Aorta (tissue), 5 donors: ENCODE data around the gene ARMH4. TPM values are rescaled to one million over a fixed set of nuclear protein-coding genes. Genes with fewer than 3 reads are reported as not detected.

Experiments used
- ATAC-seq: fragments of 200-7000 bp; cut with Tn5 transposase; one replicate; pipeline ENCODE4 v1.9.1; 2022; ENCODE audit warnings: moderate library complexity; ENCODE audit not compliant: low FRiP score
- DNase-seq, 2 donors: peaks; one replicate each; pipeline ENCODE4 v3.0.0-alpha.2; 2020
- H3K27ac ChIP-seq, 2 donors: one replicate each; pipeline ENCODE4 v1.5.1; 2013; ENCODE audit warnings: low read length in 2 of 2, mild to moderate bottlenecking in 2 of 2, moderate library complexity in 2 of 2, control low read depth in 1 of 2, inconsistent platforms in 1 of 2, low read depth in 1 of 2
- H3K27me3 ChIP-seq, 2 donors: one replicate each; pipeline ENCODE4 v1.6.1; 2013; ENCODE audit warnings: control low read depth in 1 of 2, low read length in 1 of 2, mild to moderate bottlenecking in 1 of 2, moderate library complexity in 1 of 2; ENCODE audit not compliant: insufficient read depth in 2 of 2, control insufficient read depth in 1 of 2
- H3K36me3 ChIP-seq, 2 donors: one replicate each; pipeline ENCODE4 v1.6.1; 2013; ENCODE audit warnings: control low read depth in 1 of 2, low read length in 1 of 2, mild to moderate bottlenecking in 1 of 2; ENCODE audit not compliant: insufficient read depth in 2 of 2, control insufficient read depth in 1 of 2
- H3K4me1 ChIP-seq, 2 donors: one replicate each; pipeline ENCODE4 v1.6.1; 2013; ENCODE audit warnings: low read length in 2 of 2, control low read depth in 1 of 2, mild to moderate bottlenecking in 1 of 2, moderate library complexity in 1 of 2; ENCODE audit not compliant: insufficient read depth in 2 of 2, control insufficient read depth in 1 of 2
- H3K4me3 ChIP-seq, 2 donors: one replicate each; pipeline ENCODE4 v1.5.1; 2013; ENCODE audit warnings: low read length in 2 of 2, control low read depth in 1 of 2, mild to moderate bottlenecking in 1 of 2
- H3K9me3 ChIP-seq: one replicate; pipeline ENCODE4 v1.6.1; 2013; ENCODE audit warnings: mild to moderate bottlenecking, low read length; ENCODE audit not compliant: control insufficient read depth
- WGBS, 2 donors: extraction: QIAGEN DNeasy Blood & Tissue Kit; methylation state at CpG; one replicate each; pipeline ENCODE4 v1.1.7; 2013; 5-methylcytosine and 5-hydroxymethylcytosine counted together
- intact Hi-C, 2 donors: fragments of 100-400 bp; cut with DNase I; formaldehyde crosslinking; loops; one replicate each; pipeline versions ENCODE4 v1.14.2 to v1.15.0; 2022
- polyA plus RNA-seq, 2 donors: library from polyadenylated mRNA; stranded (reverse); fragments of 200-250 nt; gene quantifications; one replicate each; pipeline ENCODE4 v1.2.3, GENCODE V29; 2013
- total RNA-seq, 2 donors: library from RNA; stranded (reverse); fragmentation: NEBNext Ultra II Directional; extraction: Animal tissue kit (Norgen Biotek cat#: 25700); gene quantifications; one replicate each; pipeline ENCODE4 v1.2.1, GENCODE V29; 2021
- donor health status: healthy with polysubstance abuse.
- donor health status: Bipolar disorder and iron deficiency.
- donor health status: DM: no; HTN: no; CAD: no.
- donor health status: DM: no; HTN: no; CAD: no.
- donor health status: DM: yes; HTN: yes; CAD: no.

Gene ARMH4
- total and polyA plus RNA-seq, 4 donors, result 0.92 to 14.6 (median 5.1) TPM

GRCh38 chr14:58082011-58082410, 70.0 kb downstream of the ARMH4 start:
- no peak overlapping the region for H3K4me3 ChIP-seq
- intact Hi-C loops, result no loop called here
- DNase-seq (no peak), ATAC-seq (no peak)
- 61 to 77% methylated on average over 2 of the region's 2 CpGs for WGBS, 2 donors
- no peaks in the 10 kb centered on the region for H3K36me3 ChIP-seq
- H3K9me3 ChIP-seq, result no peaks in the 10 kb centered on the region
- no peaks in the 10 kb centered on the region for H3K27me3 ChIP-seq
- peak overlapping the region; percentile 87 to 91 for H3K27ac ChIP-seq
- peaks cover 6% of the 10 kb centered on the region in 2 donors for H3K4me1 ChIP-seq

DNA sequence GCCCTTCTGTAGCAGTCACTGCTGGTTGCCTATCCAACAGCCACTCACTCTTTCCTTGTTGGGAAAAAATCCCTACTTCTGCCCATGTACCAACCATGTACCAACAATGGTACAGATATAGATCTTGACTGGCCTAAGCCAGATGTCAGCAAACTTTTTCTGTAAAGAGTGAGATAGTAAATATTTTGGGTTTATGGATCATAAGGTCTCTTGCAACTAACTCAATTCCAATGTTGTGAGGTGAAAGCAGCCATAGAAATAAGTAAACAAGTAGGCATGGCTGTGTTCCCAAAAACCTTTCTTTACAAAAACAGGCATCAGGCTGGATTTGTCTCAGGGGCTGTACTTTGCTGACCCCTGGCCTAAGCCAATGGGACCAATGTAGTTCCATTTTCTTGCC, 73.5 kb downstream of the ARMH4 start:
- Histone ChIP-seq H3K36me3 (no peaks in the 10 kb centered on the region), H3K27me3 (no peaks in the 10 kb centered on the region), H3K4me3 (no peak overlapping the region), H3K4me1 (peaks cover 6% of the 10 kb centered on the region in 2 donors), H3K9me3 (no peaks in the 10 kb centered on the region), H3K27ac (peak overlapping the region; percentile 16 to 56)
- DNase-seq, result no peak
- ATAC-seq, result no peak
- intact Hi-C loops, result loop anchor here in 1 of 2 donors (10.0 kb wide), 1 partner anchor 104 kb away; no protein-coding TSS in a partner anchor

- ATAC-seq (no peak), DNase-seq (peak in 1 of 2 donors; percentile 49)
- intact Hi-C loops, result loop anchor here in 1 of 2 donors (10.0 kb wide), 1 partner anchor 103 kb away; no protein-coding TSS in a partner anchor
- no peaks in the 10 kb centered on the region for H3K27me3 ChIP-seq
- peaks cover 6% of the 10 kb centered on the region in 2 donors for H3K4me1 ChIP-seq
- H3K9me3 ChIP-seq, result no peaks in the 10 kb centered on the region
- H3K4me3 ChIP-seq, result no peak overlapping the region
- H3K36me3 ChIP-seq, result no peaks in the 10 kb centered on the region
- peak overlapping the region in 1 of 2 donors; percentile 56 for H3K27ac ChIP-seq
Measured at GRCh38 chr14:58078068-58078467, 73.9 kb downstream of the ARMH4 start.

DNA sequence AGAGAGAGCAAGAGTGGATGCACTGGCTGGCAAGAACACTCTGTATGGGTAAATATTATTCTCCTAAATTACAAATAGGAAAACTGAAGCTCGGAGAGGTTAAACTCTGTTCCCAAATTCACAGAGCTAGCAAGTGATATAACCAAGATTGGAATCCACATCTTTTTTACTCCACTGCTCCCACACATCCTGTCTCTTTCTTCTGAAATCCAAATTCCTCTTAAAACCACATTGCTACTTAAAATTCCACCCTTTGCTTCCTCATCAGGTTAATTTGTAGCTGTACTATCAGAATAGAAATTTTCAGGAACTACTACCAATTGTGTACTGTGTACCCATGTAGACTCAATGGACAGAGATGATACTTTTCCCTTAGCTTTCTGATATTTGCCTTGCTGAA, 74.4 kb downstream of the ARMH4 start:
- ATAC-seq, result no peak
- peaks cover 3 to 6% of the 10 kb centered on the region in 2 donors for H3K4me1 ChIP-seq
- intact Hi-C loops, result loop anchor here in 1 of 2 donors (10.0 kb wide), 1 partner anchor 103 kb away; no protein-coding TSS in a partner anchor
- no peaks in the 10 kb centered on the region for H3K36me3 ChIP-seq
- no peaks in the 10 kb centered on the region for H3K27me3 ChIP-seq
- H3K4me3 ChIP-seq, result no peak overlapping the region
- 16 to 17% methylated on average over 1 of the region's 1 CpG for WGBS, 2 donors
- no peaks in the 10 kb centered on the region for H3K9me3 ChIP-seq
- no peak for DNase-seq
- H3K27ac ChIP-seq, result peak overlapping the region; percentile 9 to 51

- Histone ChIP-seq H3K27ac (no peak overlapping the region), H3K4me1 (peaks cover 1 to 3% of the 10 kb centered on the region in 2 donors), H3K9me3 (no peaks in the 10 kb centered on the region), H3K27me3 (no peaks in the 10 kb centered on the region), H3K36me3 (no peaks in the 10 kb centered on the region), H3K4me3 (no peak overlapping the region)
- ATAC-seq (no peak), DNase-seq (no peak)
- WGBS, 2 donors, result 82% methylated on average over 3 of the region's 3 CpGs
- intact Hi-C loops, result loop anchor here (2.0 to 10.0 kb wide), 7 partner anchors 99 to 586 kb away; no protein-coding TSS in a partner anchor
Measured at GRCh38 chr14:58073516-58073915, 78.5 kb downstream of the ARMH4 start.

GRCh38 chr14:58072288-58073071, 79.5 kb downstream of the ARMH4 start:
- H3K9me3 ChIP-seq, result no peaks in the 10 kb centered on the region
- H3K27ac ChIP-seq, result no peak overlapping the region
- H3K4me1 ChIP-seq, result peaks cover 0 to 2% of the 10 kb centered on the region in 2 donors
- WGBS, 2 donors, result 32 to 37% methylated on average over 17 of the region's 17 CpGs
- H3K27me3 ChIP-seq, result no peaks in the 10 kb centered on the region
- peak; percentile 91 for ATAC-seq
- no peaks in the 10 kb centered on the region for H3K36me3 ChIP-seq
- intact Hi-C loops, result loop anchor here (1.0 to 10.0 kb wide), 9 partner anchors 98 to 585 kb away; no protein-coding TSS in a partner anchor
- no peak for DNase-seq
- H3K4me3 ChIP-seq, result no peak overlapping the region

DNA sequence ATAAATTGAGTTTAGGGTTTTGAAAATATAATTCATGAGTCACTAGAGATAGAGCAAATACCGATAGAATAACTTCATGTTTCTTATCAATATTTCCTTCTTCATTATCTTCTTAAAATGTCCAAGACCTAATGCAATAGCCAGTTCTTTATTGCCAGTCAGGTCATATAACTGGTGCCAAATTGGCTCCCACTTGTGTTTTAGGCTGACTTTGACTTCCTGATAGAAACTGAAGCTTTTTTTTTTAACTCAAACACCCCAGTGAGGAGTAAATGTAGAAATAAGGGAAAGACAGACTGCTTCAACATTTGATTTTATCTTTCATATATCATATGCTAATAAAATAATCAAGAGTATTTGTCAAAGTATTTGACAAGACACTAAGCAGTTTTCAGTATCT, 80.7 kb downstream of the ARMH4 start:
- Histone ChIP-seq H3K4me1 (no peaks in the 10 kb centered on the region), H3K27me3 (no peaks in the 10 kb centered on the region), H3K27ac (no peak overlapping the region), H3K4me3 (no peak overlapping the region), H3K9me3 (no peaks in the 10 kb centered on the region), H3K36me3 (no peaks in the 10 kb centered on the region)
- ATAC-seq (no peak), DNase-seq (no peak)
- intact Hi-C loops, result loop anchor here (5.0 to 10.0 kb wide), 6 partner anchors 97 to 584 kb away; no protein-coding TSS in a partner anchor
- WGBS, 2 donors, result 7 to 26% methylated on average over 1 of the region's 1 CpG

- WGBS, 2 donors, result 97 to 98% methylated on average over 1 of the region's 1 CpG
- no peaks in the 10 kb centered on the region for H3K36me3 ChIP-seq
- intact Hi-C loops, result loop anchor here in 1 of 2 donors (5.0 kb wide), 1 partner anchor 191 kb away; no protein-coding TSS in a partner anchor
- H3K4me3 ChIP-seq, result no peak overlapping the region
- H3K4me1 ChIP-seq, result no peaks in the 10 kb centered on the region
- no peaks in the 10 kb centered on the region for H3K27me3 ChIP-seq
- H3K27ac ChIP-seq, result no peak overlapping the region
- ATAC-seq, result no peak
- no peaks in the 10 kb centered on the region for H3K9me3 ChIP-seq
- no peak for DNase-seq
Measured at GRCh38 chr14:58068306-58068705, 83.7 kb downstream of the ARMH4 start.

DNA sequence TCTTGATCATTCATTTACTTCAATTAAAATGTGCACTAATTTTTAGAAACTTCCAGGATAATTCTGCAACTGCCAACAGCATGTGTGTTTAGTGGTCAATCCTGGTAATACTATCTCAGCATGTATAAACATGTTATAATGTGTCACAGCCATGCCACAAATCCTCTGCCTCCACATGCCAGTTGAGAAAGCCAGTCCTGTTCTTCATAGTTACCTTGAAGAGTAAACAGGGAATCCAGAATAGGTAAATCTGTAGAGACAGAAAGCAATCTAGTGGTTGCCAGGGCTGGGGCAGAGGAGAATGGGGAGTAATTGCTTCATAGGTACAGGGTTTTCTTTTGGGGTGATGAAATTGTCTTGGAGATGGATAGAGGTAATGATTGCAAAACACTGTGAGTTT, 85.9 kb downstream of the ARMH4 start:
- H3K27ac ChIP-seq, result no peak overlapping the region
- no peaks in the 10 kb centered on the region for H3K36me3 ChIP-seq
- H3K4me1 ChIP-seq, result no peaks in the 10 kb centered on the region
- H3K4me3 ChIP-seq, result no peak overlapping the region
- no peaks in the 10 kb centered on the region for H3K9me3 ChIP-seq
- DNase-seq (no peak), ATAC-seq (no peak)
- intact Hi-C loops, result loop anchor here in 1 of 2 donors (5.0 kb wide), 1 partner anchor 189 kb away; no protein-coding TSS in a partner anchor
- H3K27me3 ChIP-seq, result no peaks in the 10 kb centered on the region
